Dedifferentiated amniotic fluid mesenchymal stem cell (primary cell): ENCODE results near the gene KRT36.

ENCODE experiments used
- DNase-seq: peaks from one replicate; pipeline ENCODE4 v3.0.0-alpha.2; 2016; ENCODE audit errors: extremely low spot score

The KRT36 gene

DNA sequence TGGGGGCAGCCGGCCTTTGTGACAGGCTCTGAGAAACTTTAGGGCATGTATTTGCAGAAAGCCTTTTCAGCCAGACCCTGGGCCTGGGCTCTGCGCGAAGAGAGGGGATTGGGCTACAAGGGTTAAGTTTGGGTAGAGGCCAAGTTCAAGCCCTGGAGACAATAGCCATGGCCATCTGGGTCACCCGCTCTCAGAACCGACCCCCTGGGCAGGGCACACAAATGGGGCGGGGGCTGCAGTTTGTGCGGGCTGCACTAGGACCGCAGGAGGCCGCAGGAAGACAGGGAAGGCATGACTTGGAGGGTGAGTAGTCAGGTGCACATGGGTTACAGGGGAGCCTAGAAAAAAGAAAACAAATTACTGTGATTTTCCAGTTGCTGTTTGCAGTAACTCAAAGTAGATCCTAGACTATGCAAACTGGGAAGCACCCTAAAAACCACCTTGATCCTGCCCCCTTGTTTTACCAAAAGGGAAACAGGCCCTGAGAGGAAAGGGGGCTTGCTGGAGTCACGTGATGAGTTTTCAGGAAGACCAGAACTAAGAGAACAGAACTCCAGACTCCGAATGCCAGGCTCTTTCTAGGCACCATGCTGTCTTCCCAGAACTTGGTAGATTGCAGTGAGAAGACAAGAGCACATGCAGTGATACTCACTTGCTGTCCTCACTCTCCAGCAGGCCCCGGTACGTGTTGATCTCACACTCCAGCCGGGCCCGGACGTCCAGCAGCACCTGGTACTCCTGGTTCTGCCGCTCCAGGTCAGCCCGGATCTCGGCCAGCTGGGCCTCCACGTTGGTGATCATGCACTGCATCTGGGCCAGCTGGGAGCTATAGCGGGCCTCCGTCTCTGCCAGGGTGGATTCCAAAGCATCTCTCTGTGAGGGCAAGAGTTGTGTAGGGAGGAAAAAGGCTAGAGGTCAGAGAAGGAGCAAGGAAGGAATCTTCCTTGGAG is 12.6 kb downstream of the KRT36 start:
- DNase-seq, result no peak

DNA sequence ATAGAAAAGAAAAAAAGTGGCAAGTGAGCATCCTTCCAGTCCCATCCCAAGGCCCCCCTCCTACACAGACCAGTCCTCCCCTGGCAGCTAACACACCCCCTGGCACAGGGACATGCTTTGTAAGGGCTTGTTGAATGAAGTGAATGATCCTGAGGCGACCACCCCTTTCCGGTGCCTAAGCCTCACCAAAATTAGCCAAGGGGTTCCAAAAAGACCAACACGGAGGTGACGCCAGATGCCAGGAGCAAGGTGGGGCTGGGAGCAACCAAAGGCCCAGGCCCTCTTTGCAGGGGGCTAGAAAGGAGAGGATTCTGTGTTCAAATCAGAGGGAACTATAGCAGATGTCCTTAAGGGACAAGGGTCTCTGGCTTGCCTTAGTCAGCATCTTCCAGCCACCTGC is 14.3 kb downstream of the KRT36 start:
- DNase-seq, result no peak

DNA sequence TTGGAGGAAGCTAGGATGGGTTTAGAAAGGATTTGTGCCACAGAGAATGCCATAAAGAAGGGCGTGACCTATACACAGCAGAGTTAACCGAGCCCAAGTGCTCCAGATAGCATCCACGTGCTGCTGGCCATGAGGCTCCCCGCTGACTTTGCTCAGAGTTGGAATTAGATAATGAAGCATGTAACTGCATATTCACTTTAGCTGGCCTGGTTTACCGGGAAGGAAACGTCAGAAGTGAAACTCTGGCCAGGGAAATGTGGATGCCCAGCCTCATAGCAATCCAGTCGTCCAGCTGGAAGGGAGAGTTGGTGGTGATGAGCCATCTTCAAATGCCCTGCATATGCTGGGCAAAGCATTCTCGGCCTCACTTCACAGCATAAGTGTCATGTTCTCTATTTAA is 14.8 kb downstream of the KRT36 start:
- no peak for DNase-seq

DNA sequence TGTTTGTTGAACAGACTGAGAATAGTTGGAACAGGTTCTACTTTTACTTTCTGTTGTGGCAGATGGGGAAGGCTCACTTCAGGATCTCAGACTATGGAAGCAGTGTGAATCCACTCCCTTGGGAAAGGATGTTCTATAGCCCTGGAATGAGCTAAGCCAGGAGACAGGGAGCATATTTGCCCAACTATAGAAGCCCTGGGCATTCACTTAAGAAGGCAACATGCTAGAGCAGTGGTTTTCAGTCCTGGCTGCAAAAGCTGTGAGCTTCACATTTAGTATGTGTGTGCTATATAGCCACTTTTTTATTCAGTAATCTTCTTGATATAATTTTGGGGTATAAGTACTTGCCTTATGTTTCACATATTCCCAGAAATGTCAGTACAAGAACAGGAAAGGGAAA is 21.4 kb downstream of the KRT36 start:
- DNase-seq, result no peak

DNA sequence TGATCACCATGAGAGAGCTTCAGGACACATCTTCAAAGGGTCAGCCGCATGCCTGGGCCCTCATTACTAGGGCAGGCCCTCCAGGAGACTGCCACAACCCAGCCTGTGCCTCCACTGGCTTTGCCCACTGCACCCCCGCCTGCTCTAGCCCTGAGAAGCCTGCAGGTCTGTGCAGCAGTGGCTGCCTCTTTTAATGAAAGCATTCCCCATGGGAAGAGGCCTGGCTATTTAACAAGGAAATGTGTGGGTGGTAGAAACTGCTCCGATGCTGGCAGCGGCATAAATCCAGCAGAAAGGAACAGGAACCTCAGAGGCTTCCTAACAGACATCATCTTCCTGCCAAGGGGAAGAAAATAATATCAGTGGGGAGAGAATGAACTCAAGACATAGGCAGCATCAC is 22.1 kb downstream of the KRT36 start:
- no peak for DNase-seq

DNA sequence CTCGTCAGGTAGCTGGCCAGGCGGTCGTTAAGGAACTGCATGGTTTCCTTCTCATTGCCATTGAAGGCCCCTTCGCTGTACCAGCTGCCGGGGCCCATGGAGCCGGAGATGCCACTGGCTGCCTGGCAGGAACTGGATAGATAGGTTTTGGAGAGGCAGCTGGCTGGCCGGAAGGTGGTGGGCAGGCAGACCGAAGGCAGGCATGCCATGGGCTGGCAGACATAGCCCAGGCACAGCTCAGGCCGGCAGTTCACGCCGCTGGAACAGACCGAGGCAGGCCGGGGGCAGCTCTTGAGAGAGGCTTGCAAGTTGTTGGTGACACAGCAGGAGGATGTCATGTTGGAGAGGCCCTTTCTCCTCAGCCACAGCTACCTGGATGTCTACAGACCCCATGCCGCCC is 22.7 kb downstream of the KRT36 start, which contains the start of gene KRT32:
Gene KRT32 (minus strand): TSS at position 399 of the 400 bp plus-strand sequence. CDS start 61 bp downstream, at position 338.
- DNase-seq, result no peak

DNA sequence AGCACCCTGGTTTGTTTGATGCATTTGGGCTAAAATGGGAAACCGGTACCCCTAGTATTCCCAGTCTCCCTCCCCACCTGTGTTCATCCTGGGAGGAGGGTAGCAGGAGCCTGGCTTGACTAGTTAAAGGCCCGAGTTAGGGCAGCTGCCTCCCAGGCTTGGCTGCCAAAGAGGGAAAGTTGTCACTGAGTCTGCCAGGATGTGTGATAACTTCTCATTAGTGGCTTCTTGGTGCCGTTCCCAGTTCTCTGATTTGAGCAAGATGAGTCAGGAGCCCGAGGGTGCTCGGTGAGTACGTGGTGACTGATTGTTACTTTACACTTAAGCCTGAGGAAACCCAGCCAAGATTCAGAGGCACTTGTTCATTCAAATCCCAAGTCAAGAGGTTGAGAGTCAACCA is 25.0 kb downstream of the KRT36 start:
- peak; percentile 51 for DNase-seq

DNA sequence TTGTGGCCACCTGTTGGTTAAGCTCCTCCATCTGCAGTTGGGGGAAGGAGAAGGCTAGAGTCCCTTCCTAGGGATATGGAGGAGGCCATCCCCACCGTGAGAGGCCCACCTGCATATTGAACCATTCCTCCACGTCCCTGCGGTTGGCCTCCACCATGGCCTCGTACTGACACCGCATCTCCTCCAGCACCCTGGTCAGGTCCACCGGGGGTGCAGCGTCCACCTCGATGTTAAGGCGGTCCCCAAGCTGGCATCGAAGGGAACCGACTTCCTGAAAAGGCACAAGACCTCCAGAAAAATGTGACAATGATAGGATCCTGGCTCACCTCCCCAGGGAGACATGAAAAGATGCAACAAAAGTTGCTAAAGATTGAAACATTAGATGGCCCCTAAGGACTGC is 25.5 kb downstream of the KRT36 start:
- DNase-seq, result no peak

DNA sequence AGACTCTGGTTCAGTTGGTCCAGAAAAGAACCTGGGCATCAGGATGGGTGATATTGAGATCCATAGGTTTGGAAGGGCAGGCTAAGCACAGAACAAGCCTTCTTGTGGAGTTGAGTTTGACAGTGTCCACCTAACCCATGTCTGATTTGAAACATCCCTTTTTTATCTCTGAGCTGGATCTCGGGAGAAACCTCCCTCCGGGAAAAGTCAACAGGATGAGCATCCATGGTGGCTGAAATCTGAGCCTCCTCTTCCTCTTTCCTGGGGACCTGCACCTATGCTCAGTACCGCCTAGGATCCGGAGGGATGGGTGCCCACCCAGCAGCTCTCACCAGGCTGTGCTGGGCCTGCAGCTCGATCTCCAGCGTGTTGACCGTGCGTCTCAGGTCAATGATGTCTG is 26.0 kb downstream of the KRT36 start:
- DNase-seq, result no peak

DNA sequence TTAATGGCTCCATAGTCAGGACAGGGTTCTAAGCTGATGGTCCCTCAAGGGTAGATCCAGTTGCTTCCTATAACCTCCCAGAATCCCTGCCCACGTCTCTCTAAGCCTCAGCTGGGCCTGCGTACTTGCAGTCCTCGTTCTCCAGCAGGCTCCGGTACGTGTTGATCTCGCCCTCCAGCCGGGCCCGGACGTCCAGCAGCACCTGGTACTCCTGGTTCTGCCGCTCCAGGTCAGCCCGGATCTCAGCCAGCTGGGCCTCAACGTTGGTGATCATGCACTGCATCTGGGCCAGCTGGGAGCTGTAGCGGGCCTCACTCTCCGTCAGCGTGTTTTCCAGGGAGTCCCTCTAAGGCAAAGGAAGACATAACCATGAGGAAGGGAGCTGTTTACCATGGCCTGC is 27.0 kb downstream of the KRT36 start:
- no peak for DNase-seq

DNA sequence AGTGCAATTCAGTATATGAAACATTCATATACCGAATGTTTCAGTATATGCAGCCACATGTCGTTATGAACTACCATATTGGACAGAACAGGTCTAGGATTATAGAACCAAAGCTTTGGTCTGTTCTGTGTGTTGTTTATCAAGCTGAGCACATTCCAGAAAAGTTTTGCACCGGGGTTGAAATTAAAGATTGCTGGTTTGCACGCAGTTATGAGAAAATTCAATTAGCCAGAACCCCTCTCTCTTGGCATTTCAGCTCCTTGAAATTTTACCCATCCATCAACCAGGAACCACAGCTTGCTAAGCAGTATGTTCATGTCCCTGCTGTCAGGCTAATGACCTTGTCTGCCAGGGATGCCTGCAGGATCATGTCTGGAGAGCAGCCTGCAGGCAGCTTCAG is 32.0 kb downstream of the KRT36 start:
- no peak for DNase-seq

DNA sequence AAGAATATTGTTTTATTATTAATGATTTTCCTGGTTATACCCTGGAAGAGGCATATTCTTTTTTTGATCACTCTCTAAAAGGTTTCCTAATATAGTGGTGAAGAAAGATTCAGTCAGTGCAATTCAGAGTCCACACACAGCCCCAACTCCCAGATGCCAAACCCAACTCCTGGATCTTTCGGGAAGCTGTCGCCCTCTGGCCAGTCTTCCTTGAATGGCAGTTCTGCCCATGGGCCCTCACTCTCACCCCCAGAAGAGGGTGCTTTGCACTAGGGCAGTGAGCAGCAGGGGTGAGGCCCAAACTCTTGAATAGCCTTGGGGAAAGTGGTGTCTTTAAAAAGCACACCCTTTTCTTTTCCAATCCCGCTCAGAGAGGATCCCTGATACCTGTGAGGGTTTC is 33.5 kb downstream of the KRT36 start:
- DNase-seq, result no peak

DNA sequence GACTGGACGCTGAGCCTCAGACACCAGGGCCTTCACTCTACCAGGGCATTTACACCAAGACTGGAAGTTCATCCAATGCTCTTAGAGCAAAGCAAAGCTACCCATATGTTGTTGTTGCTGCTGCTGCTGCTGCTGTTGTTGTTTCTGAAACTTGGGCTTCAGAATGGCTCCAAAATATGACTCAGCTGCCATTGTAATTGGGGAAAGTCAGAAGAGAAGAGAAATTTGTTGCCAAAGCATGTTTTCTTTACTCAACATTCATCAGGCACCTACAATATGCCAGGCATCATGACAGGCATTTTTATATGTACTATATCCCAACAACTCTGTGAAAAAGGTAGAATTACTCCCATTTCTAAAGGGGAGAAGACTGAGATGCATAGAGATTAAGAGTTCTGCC is 34.5 kb downstream of the KRT36 start:
- DNase-seq, result no peak

DNA sequence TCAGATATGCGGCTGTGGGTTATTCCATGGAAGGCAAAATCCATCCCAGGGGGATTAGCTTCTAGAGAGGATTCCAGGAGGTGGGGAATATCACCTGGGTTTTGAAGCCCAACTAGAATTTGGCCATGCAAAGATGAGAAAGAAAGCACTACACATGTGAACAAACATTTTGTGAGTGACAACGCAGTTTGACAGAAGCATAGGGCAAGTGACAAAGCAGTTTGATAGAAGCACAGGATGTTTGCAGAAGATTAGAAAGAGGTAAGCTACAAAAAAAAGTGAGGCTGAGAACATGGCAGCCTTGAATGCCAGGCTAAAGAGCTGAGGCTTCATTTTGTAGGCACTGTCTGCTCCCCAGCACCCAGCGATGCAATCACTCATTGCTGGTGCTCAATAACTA is 36.6 kb downstream of the KRT36 start:
- no peak for DNase-seq

DNA sequence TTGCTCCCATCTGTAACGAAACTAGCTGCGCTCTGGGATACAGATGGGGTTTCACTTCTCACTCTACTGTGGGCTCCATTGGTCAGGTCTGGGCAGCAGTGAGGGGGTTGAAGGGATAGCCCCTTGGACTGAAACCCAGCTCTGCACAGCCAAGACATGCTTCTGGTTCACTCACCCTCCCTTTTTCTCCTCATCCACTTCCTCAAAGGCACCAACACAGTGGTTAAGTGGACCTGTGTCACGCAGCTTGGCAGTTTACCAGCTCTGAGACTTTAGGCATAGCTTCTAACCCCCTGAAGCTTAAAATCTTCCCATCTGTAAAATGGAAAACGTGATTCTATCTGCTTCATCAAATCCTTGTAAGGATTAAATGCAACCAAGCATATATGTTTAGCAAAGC is 37.4 kb downstream of the KRT36 start:
- DNase-seq, result no peak

DNA sequence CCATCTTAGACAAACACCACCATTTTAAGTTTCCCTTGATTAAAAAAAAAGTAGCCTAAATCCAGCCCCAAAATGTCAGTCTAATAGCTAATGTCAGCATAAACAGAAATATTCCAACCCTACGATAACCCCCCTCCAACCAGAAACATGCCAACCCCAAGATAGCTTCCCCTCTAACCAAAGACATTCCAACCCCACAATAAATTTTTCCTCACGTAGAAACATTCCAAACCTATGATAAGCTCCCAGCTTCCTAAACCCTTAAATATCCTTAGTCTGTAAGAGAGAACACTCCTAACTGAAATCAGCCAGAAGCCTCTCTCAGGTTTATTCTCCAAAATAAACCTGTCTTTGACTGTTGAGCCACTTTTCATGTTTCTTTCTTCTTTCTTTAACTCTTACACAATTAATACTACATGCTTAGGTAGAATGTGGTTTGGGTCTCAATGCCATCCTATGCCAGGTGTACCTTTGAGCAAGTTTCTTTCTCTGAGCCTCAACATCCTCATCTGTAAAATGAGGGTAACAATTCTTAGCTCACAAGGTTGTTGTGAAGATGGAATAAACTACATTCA is 38.5 kb downstream of the KRT36 start:
- no peak for DNase-seq

DNA sequence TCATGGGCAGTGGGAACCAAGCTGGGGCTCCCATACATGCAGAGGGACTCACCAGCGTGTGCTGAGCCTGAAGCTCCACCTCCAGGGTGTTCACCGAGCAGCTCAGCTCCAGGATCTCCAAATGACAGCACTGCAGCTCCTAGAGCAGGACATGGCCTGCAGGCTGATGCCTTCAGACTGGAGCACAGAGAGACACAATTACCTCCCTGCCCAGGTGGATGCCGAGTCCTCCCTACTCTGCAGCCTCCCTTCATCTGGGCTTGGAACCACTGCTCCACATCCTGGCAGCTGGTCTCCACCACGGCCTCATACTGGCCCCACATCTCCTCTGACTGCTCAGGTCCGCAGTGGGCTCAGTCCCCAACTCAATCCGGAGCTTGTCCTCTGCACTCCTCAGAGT is 40.7 kb downstream of the KRT36 start:
- no peak for DNase-seq

DNA sequence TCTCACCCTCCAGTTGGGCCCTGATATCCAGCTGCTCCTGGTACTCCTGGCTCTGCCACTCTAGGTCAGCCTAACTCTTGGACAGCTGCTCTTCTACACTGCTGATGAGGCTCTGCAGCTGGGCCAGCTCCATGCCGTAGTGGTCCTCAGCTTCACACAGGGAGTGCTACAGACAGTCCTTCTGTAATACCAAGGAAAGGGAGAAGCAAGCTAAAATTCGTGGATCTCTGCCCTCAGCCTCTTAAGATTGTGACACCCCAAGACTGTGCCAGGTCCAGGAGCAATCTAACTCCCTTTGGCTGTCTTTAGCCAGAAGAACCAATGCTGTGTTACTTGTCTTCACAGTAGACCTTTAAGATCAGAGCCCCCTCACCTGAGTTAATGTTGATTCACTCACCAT is 41.2 kb downstream of the KRT36 start:
- no peak for DNase-seq

DNA sequence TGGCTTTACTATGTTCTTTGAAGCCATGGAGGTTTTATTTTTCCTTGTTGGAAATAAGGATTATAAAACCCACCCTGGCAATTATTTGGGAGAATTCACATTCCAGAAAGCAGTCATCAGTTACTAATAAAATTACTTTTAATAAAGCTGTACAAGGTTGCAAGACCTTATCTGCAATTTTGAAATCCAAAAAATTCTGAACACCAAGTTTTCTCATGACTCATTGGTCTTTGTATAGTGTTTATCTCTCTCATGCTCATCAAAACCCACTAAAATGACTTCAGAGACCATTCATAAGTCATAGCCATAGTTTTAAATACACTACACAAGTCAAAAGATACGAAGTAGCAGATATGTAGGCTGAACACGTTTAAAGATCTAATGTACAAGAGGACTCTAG is 42.9 kb downstream of the KRT36 start:
- no peak for DNase-seq

DNA sequence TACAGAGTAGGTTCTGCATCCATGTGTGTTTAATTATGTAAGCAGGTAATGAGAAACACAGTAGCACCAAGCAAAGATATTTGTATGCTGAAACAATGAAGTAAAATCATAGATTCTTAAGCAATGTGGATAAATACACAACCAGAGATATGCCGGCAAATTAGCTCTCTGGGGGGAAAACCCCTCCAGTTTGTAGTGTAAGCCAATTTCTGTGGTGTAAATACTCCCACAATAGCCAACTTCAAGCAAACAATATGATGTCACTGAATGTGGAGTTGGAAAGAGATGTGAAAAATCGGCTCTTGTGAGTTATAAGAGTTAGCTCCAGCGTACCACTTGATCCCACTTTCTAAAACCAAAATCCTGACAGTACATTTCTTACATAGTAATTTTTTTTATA is 45.1 kb downstream of the KRT36 start:
- DNase-seq, result no peak

DNA sequence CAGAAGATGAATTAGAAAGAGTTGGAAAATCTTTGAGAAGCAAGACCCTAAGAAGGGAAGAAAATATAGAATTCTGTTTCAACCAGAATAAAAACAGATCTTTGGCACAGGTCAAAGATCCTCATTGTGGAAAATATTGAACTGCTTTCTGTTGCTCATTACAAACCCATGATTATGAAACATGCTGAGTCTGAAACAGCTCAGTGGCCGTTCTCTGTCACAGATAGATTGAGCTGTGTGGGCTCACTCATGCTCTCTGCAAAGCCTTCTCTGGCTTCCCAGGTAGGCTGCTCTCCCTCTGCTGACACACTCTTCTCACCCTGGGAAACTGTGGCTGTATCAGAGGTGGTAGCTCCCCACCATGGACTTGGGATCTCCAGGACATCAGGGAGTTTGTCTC is 45.5 kb downstream of the KRT36 start:
- no peak for DNase-seq

DNA sequence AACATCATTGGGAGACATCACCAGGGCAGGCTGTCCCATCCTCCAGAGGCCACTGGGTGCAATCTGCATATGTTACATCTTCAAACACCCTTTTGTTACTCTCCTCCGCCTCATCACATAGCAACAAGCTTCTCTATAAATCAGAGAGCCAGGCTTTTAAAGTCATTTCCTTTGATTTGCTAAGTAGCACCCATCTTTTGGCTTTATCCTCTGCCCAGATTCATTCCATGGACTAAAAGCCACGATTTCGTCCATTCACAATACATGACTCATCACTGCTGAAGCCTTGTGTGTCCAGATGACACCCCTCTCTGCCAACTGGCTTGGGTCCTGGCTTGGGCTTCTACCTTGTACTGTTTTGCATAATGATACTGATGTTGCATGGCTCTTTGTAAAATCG is 47.0 kb downstream of the KRT36 start:
- no peak for DNase-seq

DNA sequence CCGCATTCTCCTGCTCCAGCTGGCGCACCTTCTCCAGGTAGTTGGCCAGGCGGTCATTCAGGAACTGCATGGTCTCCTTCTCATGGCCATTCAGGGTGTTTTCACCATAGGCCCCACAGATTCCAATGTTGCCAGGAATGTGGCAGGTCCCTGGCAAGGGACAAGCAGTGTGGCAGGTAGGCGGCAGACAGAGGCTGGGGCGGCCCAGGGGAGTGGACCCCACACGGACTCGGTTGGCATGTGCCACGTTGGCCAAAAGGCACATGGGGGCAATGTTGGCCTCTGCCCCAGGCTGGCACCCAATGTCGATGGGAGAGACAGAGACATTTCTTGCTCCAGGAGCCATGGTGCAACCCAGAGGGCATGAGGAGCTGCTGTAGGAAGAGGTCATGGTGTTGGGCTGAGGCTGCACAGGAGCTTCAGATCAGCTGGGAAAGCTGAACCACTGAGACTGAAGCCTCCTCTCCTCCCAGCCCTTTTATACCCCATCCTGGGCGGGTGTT is 49.1 kb downstream of the KRT36 start, which contains the start of gene KRT38:
Gene KRT38 (minus strand): TSS at position 453 of the 503 bp plus-strand sequence. CDS start 62 bp downstream, at position 391.
- DNase-seq, result no peak
